Stimulated activated naive CD8-positive, alpha-beta T cell treated with anti-CD3 and anti-CD28 coated beads, Interleukin-15, Interleukin-2, amounts not matched to agents 100 ng/mL and 50 ng/mL, for 24 hours (primary cell): Measurements from ENCODE around the gene PRELID3B.

ENCODE experiments used
- H3K27ac Mint-ChIP-seq: one replicate; pipeline ENCODE4 v1.8.0; 2021; ENCODE audit warnings: mild to moderate bottlenecking, mixed read lengths
- H3K27me3 Mint-ChIP-seq: one replicate; pipeline ENCODE4 v1.8.0; 2021; ENCODE audit warnings: mixed read lengths
- H3K36me3 Mint-ChIP-seq: one replicate; pipeline ENCODE4 v1.8.0; 2021; ENCODE audit warnings: low read depth, mixed read lengths
- H3K4me1 Mint-ChIP-seq: one replicate; pipeline ENCODE4 v1.8.0; 2021; ENCODE audit warnings: low read depth, mixed read lengths
- H3K4me3 Mint-ChIP-seq: one replicate; pipeline ENCODE4 v1.8.0; 2021; ENCODE audit warnings: mild to moderate bottlenecking, mixed read lengths
- H3K9me3 Mint-ChIP-seq: one replicate; pipeline ENCODE4 v1.8.0; 2021; ENCODE audit warnings: mixed read lengths

PRELID3B gene

GRCh38 chr20:59025511-59025910 is 17.1 kb downstream of the PRELID3B start:
- Mint-ChIP-seq H3K36me3 (peaks cover 79% of the 10 kb centered on the region), H3K4me1 (peaks cover 55% of the 10 kb centered on the region), H3K27me3 (no peaks in the 10 kb centered on the region), H3K9me3 (no peaks in the 10 kb centered on the region), H3K4me3 (no peak overlapping the region), H3K27ac (no peak overlapping the region)

- H3K27ac Mint-ChIP-seq, result no peak overlapping the region
- H3K4me1 Mint-ChIP-seq, result peaks cover 51% of the 10 kb centered on the region
- no peak overlapping the region for H3K4me3 Mint-ChIP-seq
- no peaks in the 10 kb centered on the region for H3K9me3 Mint-ChIP-seq
- peaks cover 75% of the 10 kb centered on the region for H3K36me3 Mint-ChIP-seq
- no peaks in the 10 kb centered on the region for H3K27me3 Mint-ChIP-seq
Measured at GRCh38 chr20:59025086-59025485, 17.5 kb downstream of the PRELID3B start.

- Mint-ChIP-seq H3K27ac (no peak overlapping the region), H3K27me3 (no peaks in the 10 kb centered on the region), H3K9me3 (no peaks in the 10 kb centered on the region), H3K4me3 (no peak overlapping the region), H3K4me1 (peaks cover 41% of the 10 kb centered on the region), H3K36me3 (peaks cover 65% of the 10 kb centered on the region)
Measured at GRCh38 chr20:59024111-59024530, 18.5 kb downstream of the PRELID3B start.

- Mint-ChIP-seq H3K4me3 (no peak overlapping the region), H3K9me3 (no peaks in the 10 kb centered on the region), H3K27ac (no peak overlapping the region), H3K4me1 (peaks cover 36% of the 10 kb centered on the region), H3K36me3 (peaks cover 60% of the 10 kb centered on the region), H3K27me3 (no peaks in the 10 kb centered on the region)
Measured at GRCh38 chr20:59023616-59024015, 19.0 kb downstream of the PRELID3B start.

- H3K9me3 Mint-ChIP-seq, result no peaks in the 10 kb centered on the region
- H3K4me3 Mint-ChIP-seq, result no peak overlapping the region
- H3K36me3 Mint-ChIP-seq, result peaks cover 53% of the 10 kb centered on the region
- H3K27ac Mint-ChIP-seq, result no peak overlapping the region
- H3K27me3 Mint-ChIP-seq, result no peaks in the 10 kb centered on the region
- peaks cover 27% of the 10 kb centered on the region for H3K4me1 Mint-ChIP-seq
Measured at GRCh38 chr20:59022754-59023153, 19.8 kb downstream of the PRELID3B start.

- H3K27ac Mint-ChIP-seq, result no peak overlapping the region
- no peak overlapping the region for H3K4me3 Mint-ChIP-seq
- H3K27me3 Mint-ChIP-seq, result no peaks in the 10 kb centered on the region
- H3K36me3 Mint-ChIP-seq, result peaks cover 37% of the 10 kb centered on the region
- no peaks in the 10 kb centered on the region for H3K9me3 Mint-ChIP-seq
- H3K4me1 Mint-ChIP-seq, result peaks cover 27% of the 10 kb centered on the region
Measured at GRCh38 chr20:59020938-59021551, 21.5 kb downstream of the PRELID3B start.

- H3K4me3 Mint-ChIP-seq, result no peak within 1 kb of the TSS
- peaks cover 29% of the 10 kb centered on the region for H3K4me1 Mint-ChIP-seq
- peaks cover 20% of the 10 kb centered on the region for H3K36me3 Mint-ChIP-seq
- no peaks in the 10 kb centered on the region for H3K27me3 Mint-ChIP-seq
- no peaks in the 10 kb centered on the region for H3K9me3 Mint-ChIP-seq
- H3K27ac Mint-ChIP-seq, result no peak within 1 kb of the TSS
Measured at GRCh38 chr20:59019217-59019616, 23.4 kb downstream of the PRELID3B start, which contains the start of gene TUBB1. Gene TUBB1, plus strand, starts transcription at chr20:59019429. Its CDS starts 94 bp downstream, at chr20:59019523.

GRCh38 chr20:59018817-59019216 is 23.8 kb downstream of the PRELID3B start:
- peaks cover 33% of the 10 kb centered on the region for H3K4me1 Mint-ChIP-seq
- H3K27ac Mint-ChIP-seq, result no peak overlapping the region
- no peak overlapping the region for H3K4me3 Mint-ChIP-seq
- no peaks in the 10 kb centered on the region for H3K9me3 Mint-ChIP-seq
- no peaks in the 10 kb centered on the region for H3K27me3 Mint-ChIP-seq
- peaks cover 16% of the 10 kb centered on the region for H3K36me3 Mint-ChIP-seq

GRCh38 chr20:59017493-59018231 is 24.9 kb downstream of the PRELID3B start:
- Mint-ChIP-seq H3K4me1 (peaks cover 41% of the 10 kb centered on the region), H3K4me3 (no peak overlapping the region), H3K9me3 (no peaks in the 10 kb centered on the region), H3K27me3 (no peaks in the 10 kb centered on the region), H3K27ac (peak overlapping the region; percentile 26), H3K36me3 (peaks cover 5% of the 10 kb centered on the region)

- Mint-ChIP-seq H3K27ac (peak overlapping the region; percentile 72), H3K4me3 (no peak overlapping the region)
Measured at GRCh38 chr20:59016795-59017492, 25.6 kb downstream of the PRELID3B start.

GRCh38 chr20:59015812-59016711 is 26.5 kb downstream of the PRELID3B start:
- Mint-ChIP-seq H3K4me3 (peak overlapping the region; percentile 32), H3K27ac (peak overlapping the region; percentile 72), H3K27me3 (no peaks in the 10 kb centered on the region), H3K36me3 (no peaks in the 10 kb centered on the region), H3K4me1 (peaks cover 48% of the 10 kb centered on the region), H3K9me3 (no peaks in the 10 kb centered on the region)

More at GRCh38 chr20:59016795-59017492, 25.6 kb downstream of the PRELID3B start:
- Mint-ChIP-seq H3K9me3 (no peaks in the 10 kb centered on the region), H3K36me3 (no peaks in the 10 kb centered on the region), H3K4me1 (peaks cover 44% of the 10 kb centered on the region), H3K27me3 (no peaks in the 10 kb centered on the region)

- Mint-ChIP-seq H3K27me3 (no peaks in the 10 kb centered on the region), H3K36me3 (no peaks in the 10 kb centered on the region), H3K27ac (no peak overlapping the region), H3K4me3 (no peak overlapping the region), H3K4me1 (peaks cover 45% of the 10 kb centered on the region), H3K9me3 (no peaks in the 10 kb centered on the region)
Measured at GRCh38 chr20:59015411-59015810, 27.2 kb downstream of the PRELID3B start.

GRCh38 chr20:59014680-59015389 is 27.8 kb downstream of the PRELID3B start:
- peak overlapping the region; percentile 57 for H3K27ac Mint-ChIP-seq
- H3K9me3 Mint-ChIP-seq, result no peaks in the 10 kb centered on the region
- H3K36me3 Mint-ChIP-seq, result no peaks in the 10 kb centered on the region
- H3K4me3 Mint-ChIP-seq, result no peak overlapping the region
- peaks cover 45% of the 10 kb centered on the region for H3K4me1 Mint-ChIP-seq
- no peaks in the 10 kb centered on the region for H3K27me3 Mint-ChIP-seq
